PFSK-1 (cell line): ENCODE data around the gene FARS2.

Experiments used
- FOXP2 ChIP-seq: optimal IDR thresholded peaks from 2 replicates; pipeline ENCODE3; 2011; ENCODE audit warnings: borderline replicate concordance, control low read depth, inconsistent platforms; ENCODE audit not compliant: insufficient read depth; ENCODE audit errors: extremely low read length, extremely low read depth
- POLR2AphosphoS5 ChIP-seq: IDR thresholded peaks from 2 replicates; pipeline ENCODE4 v1.6.1; 2012; ENCODE audit warnings: low read depth, mild to moderate bottlenecking, control low read depth, low read length, moderate library complexity
- REST ChIP-seq, 2 experiments: IDR thresholded peaks; 2 replicates each; pipeline versions ENCODE4 v1.6.1 to v1.8.0; 2011 to 2012; ENCODE audit warnings: low read depth in 2 of 2, low read length in 2 of 2, control low read depth in 1 of 2, inconsistent platforms in 1 of 2, mild to moderate bottlenecking in 1 of 2, moderate library complexity in 1 of 2; ENCODE audit not compliant: insufficient read depth in 1 of 2
- SIN3A ChIP-seq: IDR thresholded peaks from 2 replicates; pipeline ENCODE4 v1.6.1; 2012; ENCODE audit warnings: mild to moderate bottlenecking, low read length, moderate library complexity, borderline replicate concordance; ENCODE audit not compliant: insufficient read depth
- TAF1 ChIP-seq: IDR thresholded peaks from 2 replicates; pipeline ENCODE4 v1.6.1; 2012; ENCODE audit warnings: low read length, control low read depth, borderline replicate concordance; ENCODE audit not compliant: insufficient read depth

FARS2 gene

DNA sequence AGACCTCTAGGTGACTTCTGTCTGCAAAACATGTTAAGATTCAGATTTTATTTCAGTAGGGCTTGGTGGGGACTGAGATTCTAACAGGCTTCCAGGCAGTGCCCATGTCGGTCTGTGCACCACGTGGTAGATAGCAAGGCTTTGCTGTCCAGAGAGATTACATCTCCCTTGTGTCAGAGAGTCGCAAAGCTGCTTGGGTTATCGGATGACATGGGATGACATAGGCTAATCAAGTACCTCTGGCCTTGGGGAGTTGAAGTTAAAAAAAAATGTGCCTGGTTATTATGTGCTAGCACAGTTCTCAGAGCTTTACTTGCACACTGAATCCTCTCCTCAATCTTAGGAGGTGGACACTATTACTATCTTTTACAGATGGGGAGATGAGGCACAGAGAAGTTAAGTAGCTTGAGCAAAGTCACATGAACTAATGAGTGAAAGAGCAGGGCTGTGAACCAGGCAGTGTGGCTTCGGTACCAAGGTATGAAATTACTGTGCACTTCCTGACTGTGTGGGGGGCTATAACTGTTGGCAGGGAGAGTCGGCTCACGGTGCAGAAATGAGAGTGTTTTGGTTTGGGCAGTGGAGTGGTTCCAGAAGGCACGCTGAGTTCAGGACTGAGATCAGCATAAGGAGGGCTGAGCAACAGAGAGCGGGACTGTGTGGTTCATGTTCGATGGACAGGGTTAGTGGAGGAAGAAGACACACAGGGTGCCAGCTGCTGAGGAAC is 41.1 kb downstream of the FARS2 start:
- TF ChIP-seq SIN3A (no peak), REST (IDR thresholded peaks at IDR 0.05; ENCODE audit: insufficient read depth in 1 of 2, low read depth in 2 of 2, low read length in 2 of 2) (no peak), POLR2AphosphoS5 (no peak), FOXP2 (no peak), TAF1 (no peak)

DNA sequence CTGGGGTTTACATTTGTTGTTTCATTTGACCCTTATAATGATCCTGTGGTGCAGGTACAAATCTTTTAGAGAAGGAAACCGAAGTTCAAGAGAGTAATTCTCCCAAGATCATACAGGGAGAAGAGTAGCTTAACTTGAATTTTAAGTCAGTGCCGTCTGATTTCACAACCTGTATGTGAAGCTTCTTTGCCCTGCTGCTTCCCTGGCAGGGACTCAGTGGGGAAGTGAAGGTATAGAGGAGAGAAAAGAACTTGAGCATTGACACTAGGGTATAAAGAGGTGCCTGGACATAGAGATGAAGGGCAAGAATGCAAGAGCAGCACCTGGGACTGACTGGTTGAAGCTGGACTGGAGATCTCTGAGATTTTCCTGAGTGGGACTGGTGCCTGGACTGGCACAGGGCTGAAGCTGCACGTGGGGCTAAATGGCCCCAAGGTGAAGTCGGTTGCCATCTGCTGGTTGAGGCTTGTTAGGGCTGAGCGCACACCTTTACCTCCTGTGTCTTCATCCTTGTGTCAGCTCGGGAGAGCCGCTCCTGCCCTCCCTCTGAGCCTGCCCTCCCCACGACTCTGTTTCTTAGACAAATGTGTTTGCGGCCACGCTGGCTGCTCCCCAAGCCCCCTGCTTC is 41.8 kb downstream of the FARS2 start:
- no peak for TF ChIP-seq TAF1
- no peak for TF ChIP-seq FOXP2
- TF ChIP-seq SIN3A = no peak
- TF ChIP-seq REST (IDR thresholded peaks at IDR 0.05; ENCODE audit: insufficient read depth in 1 of 2, low read depth in 2 of 2, low read length in 2 of 2) = no peak
- TF ChIP-seq POLR2AphosphoS5 = no peak

DNA sequence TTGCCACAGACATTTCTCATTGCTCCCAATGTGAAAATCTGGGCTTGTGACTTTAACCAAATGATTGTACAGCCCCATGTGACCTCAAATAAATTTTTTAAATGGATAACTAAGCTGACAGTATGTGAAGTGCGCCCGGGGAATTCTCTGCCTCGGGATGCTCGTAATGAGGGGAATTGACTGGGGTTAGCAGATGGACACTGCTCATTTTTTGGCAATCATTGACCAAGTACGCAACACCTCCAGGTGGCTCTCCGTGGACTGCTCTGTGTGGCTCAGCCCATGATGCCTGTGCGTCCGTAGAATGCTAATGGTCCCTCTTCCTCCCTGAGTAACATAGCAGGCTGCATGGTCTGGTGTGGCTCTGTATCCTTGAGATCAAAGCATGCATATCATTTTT is 42.4 kb downstream of the FARS2 start:
- TF ChIP-seq POLR2AphosphoS5 = no peak
- no peak for TF ChIP-seq REST (IDR thresholded peaks at IDR 0.05; ENCODE audit: insufficient read depth in 1 of 2, low read depth in 2 of 2, low read length in 2 of 2)
- no peak for TF ChIP-seq TAF1
- TF ChIP-seq SIN3A = no peak

DNA sequence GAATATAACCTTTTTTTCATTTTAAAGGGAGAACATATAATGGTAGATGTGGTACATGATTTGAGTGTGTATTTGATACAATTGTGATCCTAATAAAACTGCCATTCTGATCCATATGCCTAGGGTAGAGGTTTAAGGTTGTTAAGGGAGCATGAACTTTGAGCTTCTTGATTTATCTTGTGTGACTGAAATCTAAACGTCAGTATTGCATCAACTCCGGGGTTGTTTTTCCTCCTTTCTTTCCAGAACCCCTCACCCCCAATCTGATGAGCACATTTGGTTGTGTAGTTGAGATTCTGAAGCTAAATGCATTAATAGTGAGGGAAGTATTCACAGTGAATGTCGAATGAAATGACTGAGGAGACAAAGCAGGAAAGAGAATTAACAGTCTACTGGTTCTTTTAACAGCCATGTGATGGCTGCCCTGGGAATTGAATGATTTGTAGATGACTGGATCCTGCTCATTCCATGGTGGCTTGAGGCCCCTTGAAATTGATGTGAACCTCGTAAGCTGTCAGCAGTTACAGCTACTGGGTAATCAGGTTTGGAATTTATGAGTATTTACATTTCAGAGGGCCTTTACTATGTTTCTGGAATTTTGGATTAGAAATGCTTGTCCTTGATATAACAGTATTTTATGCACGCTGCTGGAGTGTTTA is 44.8 kb downstream of the FARS2 start:
- TF ChIP-seq SIN3A = no peak
- no peak for TF ChIP-seq REST (IDR thresholded peaks at IDR 0.05; ENCODE audit: insufficient read depth in 1 of 2, low read depth in 2 of 2, low read length in 2 of 2)
- TF ChIP-seq TAF1 = no peak
- TF ChIP-seq FOXP2 = no peak
- no peak for TF ChIP-seq POLR2AphosphoS5
